ENCODE results near the gene TSEN54.

GRCh38 chr17:75563063-75563758 lies 46.9 kb downstream of the TSEN54 start:
- no peak for TF ChIP-seq CTCF (IDR thresholded peaks at IDR 0.05; ENCODE audit: insufficient read depth, low read length)
- TF ChIP-seq POLR2AphosphoS5 (IDR thresholded peaks at IDR 0.05; ENCODE audit: low read depth): no peak
